Measurements from ENCODE around the gene ADGRV1.

Gene ADGRV1

DNA sequence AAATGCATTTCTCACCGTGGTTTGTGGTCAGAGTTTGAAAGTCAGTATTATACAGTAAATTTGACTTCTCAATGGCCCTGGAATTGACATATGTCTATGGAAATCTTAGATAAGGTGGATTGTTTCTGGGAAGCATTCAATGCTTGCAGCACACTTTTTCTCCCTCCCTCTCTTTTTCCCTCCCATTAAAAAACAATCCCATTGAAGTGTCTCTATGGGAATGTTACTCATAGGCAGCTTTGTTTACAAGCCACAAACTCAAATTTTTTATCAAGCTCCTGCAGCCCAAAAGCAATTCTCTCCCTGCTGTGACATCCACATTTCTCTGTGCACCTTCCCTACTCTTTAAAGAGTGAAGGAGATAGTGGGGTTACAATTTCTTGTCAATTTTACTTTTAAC lies 532.4 kb downstream of the ADGRV1 start:
- no peak for DNase-seq

DNA sequence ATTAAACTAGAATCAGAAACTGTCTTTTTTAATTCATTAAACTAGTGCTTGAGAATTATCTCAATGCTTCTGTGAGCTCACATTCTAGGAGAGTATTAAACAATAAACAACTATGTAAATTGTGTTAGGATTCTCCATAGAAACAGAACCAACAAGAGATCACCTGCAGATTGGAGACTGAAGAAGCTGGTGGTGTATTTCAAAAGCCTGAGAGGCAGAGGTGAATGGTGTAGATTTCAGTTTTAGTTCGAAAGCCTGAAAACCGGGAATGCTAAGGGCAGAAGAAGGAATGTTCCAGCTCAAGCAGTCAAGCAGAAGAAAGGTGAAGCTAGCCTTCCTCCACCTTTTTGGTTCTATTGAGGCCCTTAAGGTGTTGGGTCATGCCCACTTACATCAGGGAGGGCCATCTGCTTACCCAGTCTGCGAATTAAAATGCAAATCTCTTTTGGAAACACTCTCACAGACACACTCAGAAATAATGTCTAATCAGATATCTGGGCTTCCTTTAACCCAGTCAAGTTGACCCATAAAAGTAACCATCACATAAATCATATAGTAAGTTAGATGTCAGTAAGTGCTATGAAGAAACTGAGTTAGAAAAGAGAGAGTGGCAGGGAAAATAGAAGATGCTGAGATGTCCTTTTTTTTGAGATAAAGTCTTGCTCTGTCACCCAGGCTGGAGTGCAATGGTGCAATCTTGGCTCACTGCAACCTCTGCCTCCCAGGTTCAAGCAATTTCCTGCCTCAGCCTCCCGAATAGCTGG lies 533.1 kb downstream of the ADGRV1 start:
- DNase-seq: no peak

DNA sequence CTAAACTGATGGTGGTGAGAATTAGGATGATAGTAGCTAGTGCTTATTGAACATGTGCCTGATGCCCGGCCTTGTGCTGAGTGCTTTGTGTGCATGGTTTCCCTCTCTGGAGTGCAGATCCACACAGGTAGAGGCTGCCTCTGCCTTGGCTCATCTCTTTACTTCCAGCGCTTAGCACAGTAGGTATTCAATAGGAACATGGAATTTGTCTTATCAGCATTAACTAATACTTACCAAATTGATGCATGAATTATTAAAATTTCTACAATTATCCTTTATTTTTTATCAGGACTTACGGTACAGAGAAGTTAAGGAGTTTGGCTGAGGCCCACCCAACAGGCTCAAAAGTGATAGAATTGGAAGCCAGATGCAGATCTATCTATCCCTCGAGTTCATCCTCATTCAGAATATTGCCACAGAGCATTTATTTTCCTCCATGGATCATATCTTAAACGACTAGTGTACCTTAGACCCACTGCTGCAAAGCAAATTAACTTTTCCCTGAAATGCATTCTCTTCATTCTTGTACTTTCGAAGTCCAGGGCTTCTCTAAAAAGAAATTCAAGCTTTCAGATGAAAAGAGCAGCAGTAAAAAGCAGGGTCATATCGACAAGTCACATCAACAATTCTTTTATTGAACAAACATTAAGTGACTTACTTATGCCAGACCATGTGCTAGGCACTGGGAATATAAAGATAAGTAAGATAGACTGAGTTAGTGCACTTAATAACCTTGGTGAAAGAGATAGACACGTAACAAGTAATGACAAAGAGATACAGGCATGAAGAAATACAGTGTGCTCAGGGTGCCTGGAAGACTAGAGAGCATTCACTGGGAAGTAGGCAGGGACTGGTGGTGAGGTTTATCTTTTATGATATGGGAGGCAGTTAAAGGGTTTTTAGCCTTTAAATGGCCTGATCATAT lies 534.5 kb downstream of the ADGRV1 start:
- DNase-seq: no peak

DNA sequence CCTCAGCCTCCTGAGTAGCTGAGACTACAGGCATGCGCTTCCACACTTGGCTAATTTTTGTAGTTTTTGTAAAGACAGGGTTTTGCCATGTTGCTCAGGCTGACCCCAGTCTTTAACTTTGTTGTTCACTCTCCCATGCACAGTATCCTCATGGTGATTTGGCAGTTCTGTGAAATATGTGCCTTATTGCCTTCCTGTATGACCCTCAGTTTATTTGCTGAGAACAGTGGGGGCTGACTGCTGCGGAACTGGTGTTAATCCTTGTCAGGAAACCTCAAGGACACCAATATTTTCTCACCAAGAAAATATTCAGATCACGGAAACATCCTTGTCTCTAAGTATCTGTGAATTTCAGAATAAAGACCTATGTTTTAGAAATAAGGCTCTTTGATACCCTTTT lies 536.7 kb downstream of the ADGRV1 start:
- DNase-seq: no peak

GRCh38 chr5:91095786-91096385 lies 537.3 kb downstream of the ADGRV1 start:
- DNase-seq: no peak

GRCh38 chr5:91098541-91098940 lies 539.9 kb downstream of the ADGRV1 start:
- DNase-seq: no peak

GRCh38 chr5:91101600-91102379 lies 543.2 kb downstream of the ADGRV1 start:
- peak; percentile 45 to 54 for DNase-seq

DNA sequence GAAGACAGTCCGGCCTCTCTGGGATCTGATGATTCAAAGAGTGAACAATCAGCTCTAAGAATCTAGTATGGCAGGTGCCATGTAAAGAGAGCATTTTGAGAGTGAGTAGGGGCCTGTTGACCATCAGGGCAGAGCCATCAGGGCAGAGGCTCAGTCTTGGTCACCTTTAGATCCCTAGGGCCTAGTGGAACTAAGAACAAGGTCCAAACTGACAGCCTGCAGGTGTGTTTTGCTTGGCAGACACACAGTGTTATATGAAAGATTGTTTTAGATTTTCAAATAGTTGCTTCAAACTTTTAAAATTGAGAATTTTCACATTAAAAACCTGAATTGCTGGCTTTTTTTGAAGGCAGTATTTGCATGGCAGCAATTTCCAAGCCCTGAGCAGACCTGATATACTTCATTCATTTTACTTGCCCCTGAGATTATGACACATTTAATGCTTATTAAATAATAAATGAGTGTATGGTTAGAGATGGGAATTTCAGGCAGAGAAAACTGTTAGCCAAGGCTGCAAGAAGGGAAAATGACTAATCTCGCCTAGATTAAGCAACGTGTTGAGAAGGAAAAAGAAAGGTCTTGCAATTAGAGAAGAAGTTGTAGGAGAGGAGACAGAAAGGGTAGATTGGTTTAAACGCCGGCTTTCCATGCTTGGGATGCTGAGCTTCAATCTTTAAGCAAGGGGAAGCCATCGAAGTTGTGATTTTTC lies 544.9 kb downstream of the ADGRV1 start:
- no peak for DNase-seq

GRCh38 chr5:91104062-91104448 lies 545.5 kb downstream of the ADGRV1 start:
- DNase-seq: no peak

DNA sequence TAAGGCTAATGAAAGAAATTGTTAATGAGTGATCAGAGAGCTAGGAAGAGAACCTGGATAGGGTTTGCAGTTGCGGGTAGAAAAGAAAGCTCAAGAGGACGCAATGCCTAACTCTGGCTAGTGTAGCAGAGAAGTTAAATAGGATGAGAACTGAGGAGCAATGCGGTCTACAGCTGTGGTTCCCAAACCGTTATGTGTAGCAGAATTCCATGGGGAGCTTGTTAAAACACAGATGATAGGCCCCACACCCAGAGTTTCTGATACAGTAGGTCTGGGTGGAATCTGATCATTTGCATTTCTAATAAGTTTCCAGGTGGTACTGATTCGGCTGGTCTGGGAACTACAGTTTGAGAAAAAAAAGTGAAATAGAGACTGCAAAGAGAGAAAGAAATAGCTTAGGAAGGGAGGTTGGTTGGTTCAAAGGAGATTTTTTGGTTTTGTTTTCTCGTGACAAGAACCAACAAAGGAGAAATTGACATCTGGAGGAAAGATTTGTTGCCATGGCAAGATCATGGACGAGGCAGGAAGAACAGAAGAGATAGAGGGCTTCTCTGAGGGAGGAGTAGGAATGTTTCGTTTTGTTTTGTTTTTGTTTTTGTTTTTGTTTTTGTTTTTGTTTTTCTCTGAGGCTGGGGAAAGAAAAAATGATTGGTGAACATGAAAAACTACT lies 548.4 kb downstream of the ADGRV1 start:
- DNase-seq: no peak

DNA sequence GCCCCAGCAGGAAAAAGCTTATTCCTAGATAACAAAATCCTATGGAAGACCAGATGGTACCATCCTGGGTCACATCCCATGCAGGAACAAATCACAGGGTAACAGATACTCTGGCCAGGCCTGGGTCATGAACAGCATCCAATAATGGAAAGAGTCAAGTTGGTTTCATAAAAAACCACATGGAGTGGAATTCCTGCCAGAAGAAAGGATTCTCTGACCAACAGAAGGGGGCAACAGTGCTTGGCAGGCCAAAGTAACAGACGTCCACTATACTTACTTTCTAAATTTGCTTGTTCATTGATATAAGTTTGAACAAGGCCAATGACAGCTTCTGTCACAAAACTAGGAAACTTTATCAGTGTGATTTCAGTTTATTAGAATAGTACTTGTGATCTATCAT lies 551.0 kb downstream of the ADGRV1 start:
- no peak for DNase-seq

GRCh38 chr5:91110686-91111085 lies 552.1 kb downstream of the ADGRV1 start:
- no peak for DNase-seq

- DNase-seq: no peak
Measured at GRCh38 chr5:91111473-91112238, 553.1 kb downstream of the ADGRV1 start.

DNA sequence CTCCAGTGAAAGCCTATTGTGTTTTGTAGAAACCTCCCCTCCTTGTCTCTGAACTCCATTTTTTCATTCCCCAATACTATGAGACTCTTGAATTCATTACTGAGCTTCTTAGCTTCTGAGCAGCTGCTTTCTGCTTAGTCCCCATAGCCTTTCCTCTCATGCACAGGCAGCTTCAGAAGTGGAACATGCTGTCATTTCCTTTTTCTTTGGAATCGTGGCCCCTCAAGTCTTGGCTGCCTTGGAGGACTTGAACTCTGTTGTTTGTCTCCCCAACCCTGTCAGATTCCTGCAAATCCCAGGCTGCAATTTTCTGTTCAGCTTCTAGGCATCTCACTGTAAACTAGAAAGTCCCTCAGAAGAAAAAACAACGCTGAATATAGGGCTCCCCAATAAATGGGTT lies 556.1 kb downstream of the ADGRV1 start:
- DNase-seq: no peak

GRCh38 chr5:91118354-91118753 lies 559.8 kb downstream of the ADGRV1 start:
- DNase-seq: no peak

DNA sequence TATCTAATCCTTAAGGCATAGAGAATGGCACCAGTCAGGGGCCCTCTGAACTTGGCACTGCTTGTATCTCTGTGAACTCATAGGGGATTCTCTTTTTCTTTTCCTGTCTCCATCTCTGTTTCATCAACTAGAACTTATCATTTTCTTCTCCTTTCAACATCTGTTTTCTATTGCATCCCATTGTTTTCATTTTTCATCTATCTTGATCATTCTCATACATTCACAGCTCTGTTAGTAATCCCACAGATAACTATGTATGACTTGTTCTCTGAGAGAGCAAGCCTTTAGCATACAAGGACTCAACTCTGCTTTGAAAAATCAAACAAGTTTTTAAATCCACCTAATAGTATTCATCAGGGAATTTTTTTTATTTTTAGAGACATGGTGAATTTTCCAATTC lies 560.2 kb downstream of the ADGRV1 start:
- no peak for DNase-seq

- DNase-seq: no peak
Measured at GRCh38 chr5:91119217-91119616, 560.6 kb downstream of the ADGRV1 start.

- DNase-seq: no peak
Measured at GRCh38 chr5:91119981-91120850, 561.6 kb downstream of the ADGRV1 start.

GRCh38 chr5:91121347-91121993 lies 562.9 kb downstream of the ADGRV1 start:
- DNase-seq: no peak

Measured in stimulated activated CD4-positive, alpha-beta T cell treated with anti-CD3 and anti-CD28 coated beads, Interleukin-2, amount 100 ng/mL, for 24 hours (primary cell).